Stimulated activated CD8-positive, alpha-beta memory T cell treated with anti-CD3 and anti-CD28 coated beads, Interleukin-7, amount 100 ng/mL, for 4 hours (primary cell): ENCODE measurements around the gene FCN1.

Experiments
- DNase-seq, 2 donors: peaks; one replicate each; pipeline ENCODE4 v3.0.0-alpha.2; 2020; ENCODE audit warnings: low read depth in 2 of 2

FCN1 gene

GRCh38 chr9:134937164-134937555, 19.4 kb upstream of the FCN1 start:
- DNase-seq, result no peak

- no peak for DNase-seq
These were observed 18.8 kb upstream of the FCN1 start for GRCh38 chr9:134936346-134937163.

GRCh38 chr9:134935701-134936345, 18.1 kb upstream of the FCN1 start:
- no peak for DNase-seq

- no peak for DNase-seq
These were observed 17.4 kb upstream of the FCN1 start for GRCh38 chr9:134935056-134935640.

- DNase-seq, result no peak
These were observed 15.5 kb upstream of the FCN1 start for GRCh38 chr9:134933076-134933659.

GRCh38 chr9:134932606-134933005, 14.9 kb upstream of the FCN1 start:
- no peak for DNase-seq

- DNase-seq, result no peak
These were observed 14.5 kb upstream of the FCN1 start for GRCh38 chr9:134932171-134932570.

GRCh38 chr9:134930398-134930797, 12.7 kb upstream of the FCN1 start:
- DNase-seq, result no peak

- no peak for DNase-seq
These were observed 11.8 kb upstream of the FCN1 start for GRCh38 chr9:134929193-134930158.

GRCh38 chr9:134928436-134929192, 10.9 kb upstream of the FCN1 start:
- DNase-seq, result no peak

- no peak for DNase-seq
These were observed 7.3 kb upstream of the FCN1 start for GRCh38 chr9:134925011-134925511.

GRCh38 chr9:134923466-134923865, 5.8 kb upstream of the FCN1 start:
- no peak for DNase-seq

- DNase-seq, result no peak
These were observed 5.2 kb upstream of the FCN1 start for GRCh38 chr9:134922932-134923240.

- no peak for DNase-seq
These were observed 4.6 kb upstream of the FCN1 start for GRCh38 chr9:134922066-134922931.

- no peak for DNase-seq
These were observed 1.6 kb upstream of the FCN1 start for GRCh38 chr9:134919303-134919702.

- no peak for DNase-seq
These were observed 934 bp upstream of the FCN1 start for GRCh38 chr9:134918646-134919045.

GRCh38 chr9:134916161-134916665, 1.5 kb downstream of the FCN1 start:
- DNase-seq, result no peak

GRCh38 chr9:134915046-134915985, 2.4 kb downstream of the FCN1 start:
- DNase-seq, result no peak

- no peak for DNase-seq
These were observed 3.2 kb downstream of the FCN1 start for GRCh38 chr9:134914501-134914834.
